DMS 273 treated with DMSO at 0.1 percent for 48 hours (cell line): ENCODE data around the gene TENM3.

Experiments used
- DNase-seq: peaks from one replicate; lab custom pipeline; 2025; lab: John Stamatoyannopoulos, UW

TENM3 gene

GRCh38 chr4:182741054-182741453 is 497.9 kb downstream of the TENM3 start:
- no peak for DNase-seq

- DNase-seq = no peak
Measured at GRCh38 chr4:182741914-182742313, 498.7 kb downstream of the TENM3 start.

GRCh38 chr4:182743815-182744214 is 500.6 kb downstream of the TENM3 start:
- no peak for DNase-seq

GRCh38 chr4:182745237-182745636 is 502.0 kb downstream of the TENM3 start:
- no peak for DNase-seq

GRCh38 chr4:182746876-182747275 is 503.7 kb downstream of the TENM3 start:
- no peak for DNase-seq

GRCh38 chr4:182748283-182748682 is 505.1 kb downstream of the TENM3 start:
- DNase-seq = no peak

- DNase-seq = no peak
Measured at GRCh38 chr4:182748949-182749348, 505.7 kb downstream of the TENM3 start.

GRCh38 chr4:182749667-182750167 is 506.5 kb downstream of the TENM3 start:
- DNase-seq = no peak

- DNase-seq = no peak
Measured at GRCh38 chr4:182752158-182752910, 509.1 kb downstream of the TENM3 start.

GRCh38 chr4:182754895-182755294 is 511.7 kb downstream of the TENM3 start:
- DNase-seq = no peak

GRCh38 chr4:182756161-182756690 is 513.0 kb downstream of the TENM3 start:
- no peak for DNase-seq

- DNase-seq = no peak
Measured at GRCh38 chr4:182758273-182758672, 515.1 kb downstream of the TENM3 start.

GRCh38 chr4:182760551-182761043 is 517.4 kb downstream of the TENM3 start:
- no peak for DNase-seq

- no peak for DNase-seq
Measured at GRCh38 chr4:182764137-182764536, 520.9 kb downstream of the TENM3 start.

- DNase-seq = no peak
Measured at GRCh38 chr4:182764642-182765041, 521.4 kb downstream of the TENM3 start.

GRCh38 chr4:182765987-182766856 is 523.0 kb downstream of the TENM3 start:
- DNase-seq = no peak

- DNase-seq = no peak
Measured at GRCh38 chr4:182766857-182767250, 523.7 kb downstream of the TENM3 start.

- DNase-seq = no peak
Measured at GRCh38 chr4:182768838-182769237, 525.6 kb downstream of the TENM3 start.

GRCh38 chr4:182770259-182770995 is 527.2 kb downstream of the TENM3 start:
- no peak for DNase-seq

GRCh38 chr4:182770996-182771514 is 527.9 kb downstream of the TENM3 start:
- no peak for DNase-seq

GRCh38 chr4:182775075-182775474 is 531.9 kb downstream of the TENM3 start:
- no peak for DNase-seq
